PC-9 (cell line): ENCODE measurements around the gene F13A1. TPM values are rescaled to one million over a fixed set of nuclear protein-coding genes. Genes with fewer than 3 reads are reported as not detected.

Experiments
- BruUV-seq: library from RNA; stranded (reverse); fragments of 400-500 nt; replicated peaks from 2 replicates; lab custom pipeline; 2021; lab: Mats Ljungman, UMichigan
- CTCF ChIA-PET: fragments of 300-600 bp; sonication (Branson Sonifier 250); formaldehyde crosslinking; loops from one replicate; lab custom pipeline; 2022; ENCODE audit warnings: antibody characterized with exemption; lab: Charles Lee
- POLR2A ChIA-PET: fragments of 300-600 bp; sonication (Branson Sonifier 250); formaldehyde crosslinking; loops from one replicate; lab custom pipeline; 2022; ENCODE audit warnings: antibody characterized with exemption; ENCODE audit not compliant: unreplicated experiment; lab: Charles Lee
- DNase-seq, 2 experiments: peaks; one replicate each; pipeline versions ENCODE4 v3.0.0 to v3.0.0-alpha.2; 2015 to 2022; ENCODE audit warnings: mixed read lengths in 1 of 2
- H2AFZ ChIP-seq: fragments of 200-600 bp; sonication (generic); 2 replicates; pipeline ENCODE4 v1.8.1; 2017; ENCODE audit warnings: antibody characterized with exemption
- H3F3A ChIP-seq: fragments of 200-600 bp; sonication (generic); 2 replicates; pipeline ENCODE4 v1.8.1; 2017; ENCODE audit warnings: antibody characterized with exemption, mild to moderate bottlenecking, low read depth; ENCODE audit not compliant: insufficient read depth
- H3K27ac ChIP-seq: fragments of 200-600 bp; sonication (generic); 2 replicates; pipeline ENCODE4 v1.6.1; 2016; ENCODE audit warnings: mixed run types
- H3K27me3 ChIP-seq: fragments of 200-600 bp; sonication (generic); 2 replicates; pipeline ENCODE4 v1.6.1; 2016; ENCODE audit warnings: low read depth, mixed run types; ENCODE audit not compliant: insufficient read depth
- H3K36me3 ChIP-seq: fragments of 200-600 bp; sonication (generic); 2 replicates; pipeline ENCODE4 v1.6.1; 2016; ENCODE audit warnings: low read depth, mixed run types
- H3K4me1 ChIP-seq: fragments of 200-600 bp; sonication (generic); replicated peaks from 2 replicates; pipeline ENCODE4 v1.6.1; 2016; ENCODE audit warnings: mixed run types; ENCODE audit not compliant: insufficient read depth
- H3K4me2 ChIP-seq: fragments of 200-600 bp; sonication (generic); 2 replicates; pipeline ENCODE4 v1.6.1; 2017; ENCODE audit warnings: mixed run types
- H3K4me3 ChIP-seq: fragments of 200-600 bp; sonication (generic); 2 replicates; pipeline ENCODE4 v1.6.1; 2016; ENCODE audit warnings: mixed run types
- H3K79me2 ChIP-seq: fragments of 200-600 bp; sonication (generic); 2 replicates; pipeline ENCODE4 v1.6.1; 2017; ENCODE audit warnings: low read depth, mixed run types
- H3K9me2 ChIP-seq: fragments of 200-600 bp; sonication (generic); 2 replicates; pipeline ENCODE4 v1.8.1; 2017; ENCODE audit warnings: mild to moderate bottlenecking; ENCODE audit not compliant: insufficient read depth
- H3K9me3 ChIP-seq: fragments of 200-600 bp; sonication (generic); 2 replicates; pipeline ENCODE4 v1.8.1; 2016; ENCODE audit warnings: low read depth; ENCODE audit not compliant: insufficient read depth
- H4K20me1 ChIP-seq: fragments of 200-600 bp; sonication (generic); 2 replicates; pipeline ENCODE4 v1.8.1; 2017; ENCODE audit not compliant: insufficient read depth
- EZH2 ChIP-seq: fragments of 200-600 bp; sonication (generic); IDR thresholded peaks from 2 replicates; pipeline ENCODE4 v1.8.0; 2017; ENCODE audit warnings: antibody characterized with exemption, low read depth
- intact Hi-C: fragments of 100-400 bp; cut with micrococcal nuclease; formaldehyde crosslinking; loops from one replicate; pipeline ENCODE4 v1.10.0; 2022; ENCODE audit not compliant: unreplicated experiment
- total RNA-seq: library from RNA; stranded (reverse); gene quantifications from 2 replicates; pipeline ENCODE4 v1.2.3, GENCODE V29; 2021
- TF ChIP-seq, protein P1 (sequence below): fragments of 200-600 bp; sonication (generic); conservative IDR thresholded peaks from 2 replicates; pipeline ENCODE4 v1.6.1; 2017; ENCODE audit warnings: mixed run types, antibody characterized with exemption, mild to moderate bottlenecking, moderate library complexity

The F13A1 gene
- total RNA-seq, 1 experiment from 2014 or later: not detected

- Histone ChIP-seq H2AFZ (no peak overlapping the region), H3K9me2 (no peaks in the 10 kb centered on the region), H3F3A (no peaks in the 10 kb centered on the region), H3K4me3 (no peak overlapping the region), H3K4me2 (no peak overlapping the region), H3K9me3 (no peaks in the 10 kb centered on the region), H3K36me3 (no peaks in the 10 kb centered on the region), H4K20me1 (no peaks in the 10 kb centered on the region), H3K79me2 (no peaks in the 10 kb centered on the region), H3K27ac (no peak overlapping the region), H3K4me1 (no peaks in the 10 kb centered on the region), H3K27me3 (no peaks in the 10 kb centered on the region)
- no TSS peak for BruUV-seq
- intact Hi-C loops: no loop called here
- CTCF ChIA-PET: no interaction called here
- no peak for DNase-seq
- POLR2A ChIA-PET: no interaction called here
- no peak for TF ChIP-seq EZH2
- TF ChIP-seq, protein P1, sequence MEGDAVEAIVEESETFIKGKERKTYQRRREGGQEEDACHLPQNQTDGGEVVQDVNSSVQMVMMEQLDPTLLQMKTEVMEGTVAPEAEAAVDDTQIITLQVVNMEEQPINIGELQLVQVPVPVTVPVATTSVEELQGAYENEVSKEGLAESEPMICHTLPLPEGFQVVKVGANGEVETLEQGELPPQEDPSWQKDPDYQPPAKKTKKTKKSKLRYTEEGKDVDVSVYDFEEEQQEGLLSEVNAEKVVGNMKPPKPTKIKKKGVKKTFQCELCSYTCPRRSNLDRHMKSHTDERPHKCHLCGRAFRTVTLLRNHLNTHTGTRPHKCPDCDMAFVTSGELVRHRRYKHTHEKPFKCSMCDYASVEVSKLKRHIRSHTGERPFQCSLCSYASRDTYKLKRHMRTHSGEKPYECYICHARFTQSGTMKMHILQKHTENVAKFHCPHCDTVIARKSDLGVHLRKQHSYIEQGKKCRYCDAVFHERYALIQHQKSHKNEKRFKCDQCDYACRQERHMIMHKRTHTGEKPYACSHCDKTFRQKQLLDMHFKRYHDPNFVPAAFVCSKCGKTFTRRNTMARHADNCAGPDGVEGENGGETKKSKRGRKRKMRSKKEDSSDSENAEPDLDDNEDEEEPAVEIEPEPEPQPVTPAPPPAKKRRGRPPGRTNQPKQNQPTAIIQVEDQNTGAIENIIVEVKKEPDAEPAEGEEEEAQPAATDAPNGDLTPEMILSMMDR: no peak
These were observed 129.0 kb downstream of the F13A1 start for GRCh38 chr6:6191476-6191875.

DNA sequence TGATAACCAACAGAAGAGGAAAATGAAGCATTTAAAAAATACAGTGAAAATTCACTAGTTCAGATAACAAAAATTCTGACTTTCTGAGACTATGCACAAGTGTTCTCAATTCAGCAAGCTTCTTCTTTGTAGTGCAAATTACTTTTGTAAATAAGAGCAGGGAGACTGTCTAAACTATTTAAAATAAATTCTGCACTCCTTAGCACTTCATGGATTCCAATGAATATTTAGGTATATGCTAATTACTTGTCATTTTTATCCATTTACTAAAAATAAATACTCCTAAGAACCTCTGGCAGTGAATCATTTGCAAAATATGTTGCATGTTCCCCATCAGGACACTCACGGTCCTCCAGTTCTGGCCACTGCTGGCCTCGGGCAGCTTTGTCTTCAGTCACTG is 139.8 kb downstream of the F13A1 start:
- Histone ChIP-seq H3K27me3 (peaks cover 8% of the 10 kb centered on the region), H3K4me2 (no peak overlapping the region), H4K20me1 (no peaks in the 10 kb centered on the region), H3K79me2 (no peaks in the 10 kb centered on the region), H3F3A (no peaks in the 10 kb centered on the region), H3K4me3 (no peak overlapping the region), H3K27ac (no peak overlapping the region), H3K9me2 (no peaks in the 10 kb centered on the region), H2AFZ (no peak overlapping the region), H3K36me3 (no peaks in the 10 kb centered on the region), H3K4me1 (no peaks in the 10 kb centered on the region), H3K9me3 (no peaks in the 10 kb centered on the region)
- TF ChIP-seq, protein P1: no peak
- TF ChIP-seq EZH2: no peak
- no TSS peak for BruUV-seq
- POLR2A ChIA-PET: no interaction called here
- intact Hi-C loops: no loop called here
- CTCF ChIA-PET: no interaction called here
- no peak for DNase-seq

DNA sequence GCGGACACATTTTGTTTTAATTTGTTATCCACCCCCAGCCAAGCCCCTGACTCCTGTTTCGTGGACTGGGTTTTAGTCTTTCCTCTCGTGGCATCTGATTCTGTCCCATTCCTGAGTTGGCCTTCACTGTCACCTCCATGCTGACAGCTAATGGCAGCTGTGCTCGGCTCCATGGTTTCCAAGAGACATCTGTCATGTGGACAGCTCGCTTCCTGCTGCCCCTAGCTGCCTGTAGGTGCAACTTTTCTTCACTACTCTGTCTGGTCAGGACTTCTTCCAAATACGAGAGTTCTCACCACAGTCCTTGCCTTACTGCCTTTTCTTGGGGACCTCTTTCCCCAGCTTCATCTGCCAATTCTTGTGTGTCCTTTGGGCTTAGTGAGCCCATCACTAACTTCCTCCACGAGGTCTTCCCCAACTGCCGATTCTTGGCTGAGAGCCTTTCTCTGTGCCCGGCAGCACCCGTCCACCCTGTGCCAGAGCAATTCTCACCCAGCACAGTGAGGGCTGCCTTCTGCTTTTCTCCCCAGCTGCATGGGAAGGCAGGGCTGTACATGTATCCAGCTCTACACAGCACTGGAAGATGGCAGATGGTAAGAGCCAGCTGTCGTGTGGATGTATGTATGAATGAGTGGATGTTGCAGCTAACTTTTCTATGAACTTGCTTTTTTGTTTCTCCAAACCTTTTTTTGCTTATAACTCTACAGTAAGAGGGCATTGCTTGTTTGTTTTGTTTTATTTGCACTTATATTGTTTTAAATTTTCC is 140.4 kb downstream of the F13A1 start:
- ChIA-PET POLR2A (no interaction called here), CTCF (no interaction called here)
- no peaks in the 10 kb centered on the region for H3K36me3 ChIP-seq
- H2AFZ ChIP-seq: no peak overlapping the region
- H3K9me3 ChIP-seq: no peaks in the 10 kb centered on the region
- no peak overlapping the region for H3K27ac ChIP-seq
- no peak overlapping the region for H3K4me3 ChIP-seq
- H3K4me2 ChIP-seq: no peak overlapping the region
- H3K9me2 ChIP-seq: no peaks in the 10 kb centered on the region
- no peak for TF ChIP-seq EZH2
- TF ChIP-seq, protein P1: no peak
- peaks cover 8% of the 10 kb centered on the region for H3K27me3 ChIP-seq
- H3K79me2 ChIP-seq: no peaks in the 10 kb centered on the region
- H4K20me1 ChIP-seq: no peaks in the 10 kb centered on the region
- BruUV-seq: no TSS peak
- H3F3A ChIP-seq: no peaks in the 10 kb centered on the region
- intact Hi-C loops: no loop called here
- no peaks in the 10 kb centered on the region for H3K4me1 ChIP-seq
- no peak for DNase-seq
